GM12892 (cell line): ENCODE data around the gene CDC14B.

Experiments
- DNase-seq: peaks from one replicate; pipeline ENCODE4 v3.0.0; 2011; ENCODE audit not compliant: insufficient read length
- FAIRE-seq: peaks from 2 replicates; lab custom pipeline; 2011; peaks lifted over from hg19 to GRCh38; lab: Jason Lieb, UNC
- POLR2A ChIP-seq: IDR thresholded peaks from 2 replicates; pipeline ENCODE4 v1.6.1; 2011; ENCODE audit warnings: low read depth, low read length, control low read depth
- POLR2AphosphoS5 ChIP-seq: IDR thresholded peaks from 2 replicates; pipeline ENCODE4 v1.6.1; 2011; ENCODE audit warnings: low read depth, low read length, control low read depth
- TAF1 ChIP-seq: IDR thresholded peaks from 2 replicates; pipeline ENCODE4 v1.6.1; 2011; ENCODE audit warnings: low read depth, mild to moderate bottlenecking, control low read depth, low read length, borderline replicate concordance

CDC14B gene

DNA sequence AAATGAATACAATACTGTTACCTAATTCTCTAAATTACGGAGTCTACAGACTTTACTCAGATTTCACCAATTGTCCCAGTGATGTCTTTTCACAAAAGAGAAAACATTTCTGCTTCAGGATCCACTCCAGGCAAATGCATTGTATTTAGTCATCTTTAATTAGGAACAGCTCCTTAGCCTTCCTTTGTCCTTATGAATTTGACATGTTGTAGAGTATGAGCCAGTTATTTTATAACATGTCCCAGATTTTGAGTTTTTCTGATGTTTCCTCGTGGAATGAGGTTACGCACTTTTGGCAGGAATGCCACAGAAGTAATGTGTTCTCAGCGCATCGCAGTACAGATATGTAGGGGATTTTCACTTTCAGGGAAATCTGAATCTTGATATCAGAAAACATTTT, 159.2 kb downstream of the CDC14B start:
- FAIRE-seq, result no peak
- no peak for TF ChIP-seq POLR2A
- no peak for TF ChIP-seq TAF1
- no peak for TF ChIP-seq POLR2AphosphoS5
- DNase-seq, result no peak

- TF ChIP-seq POLR2A, result no peak
- no peak for TF ChIP-seq POLR2AphosphoS5
- no peak for TF ChIP-seq TAF1
- FAIRE-seq (no peak), DNase-seq (no peak)
These were observed 160.2 kb downstream of the CDC14B start for GRCh38 chr9:96459268-96460007.

- DNase-seq, result no peak
- no peak for TF ChIP-seq POLR2A
- no peak for TF ChIP-seq POLR2AphosphoS5
- TF ChIP-seq TAF1, result no peak
- no peak for FAIRE-seq
These were observed 161.4 kb downstream of the CDC14B start for GRCh38 chr9:96458226-96458625.

DNA sequence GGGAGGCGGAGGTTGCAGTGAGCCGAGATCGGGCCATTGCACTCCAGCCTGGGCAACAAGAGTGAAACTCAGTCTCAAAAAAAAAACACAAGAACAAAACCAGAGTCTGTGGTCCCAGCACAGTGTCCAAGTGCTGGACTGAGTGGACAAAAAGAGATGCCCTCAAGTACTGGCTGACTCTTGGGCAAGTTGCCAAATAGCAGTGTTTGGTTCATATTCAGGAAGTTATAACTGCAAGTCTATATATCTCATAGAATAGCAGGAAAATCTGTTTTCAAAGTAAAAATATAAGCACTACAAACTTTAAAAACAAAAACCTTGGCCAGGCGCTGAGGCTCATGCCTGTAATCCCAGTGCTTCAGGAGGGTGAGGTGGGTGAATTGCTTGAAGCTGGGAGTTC, 162.4 kb downstream of the CDC14B start:
- no peak for FAIRE-seq
- no peak for TF ChIP-seq TAF1
- TF ChIP-seq POLR2AphosphoS5, result no peak
- TF ChIP-seq POLR2A, result no peak
- no peak for DNase-seq

DNA sequence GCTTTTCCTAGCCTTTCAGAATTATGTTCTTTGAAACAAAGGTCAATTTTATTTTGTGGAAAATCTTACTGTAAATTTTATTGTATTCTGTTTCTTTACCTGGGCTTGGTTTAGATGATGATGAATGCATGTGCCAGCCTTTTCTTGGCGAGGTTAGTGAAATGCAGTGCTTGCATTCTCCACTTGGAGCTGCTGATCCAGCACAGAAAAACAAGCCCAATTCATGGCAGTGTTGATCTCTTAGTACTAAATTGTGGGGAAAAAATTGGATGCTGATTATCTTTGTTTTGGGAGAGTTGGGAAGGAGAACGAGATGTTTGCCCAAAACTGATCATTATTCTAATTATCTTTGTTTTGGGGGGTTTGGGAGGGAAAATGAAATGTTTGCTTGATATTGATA, 166.0 kb downstream of the CDC14B start:
- DNase-seq (no peak), FAIRE-seq (no peak)
- TF ChIP-seq TAF1 (no peak), POLR2A (no peak)

DNA sequence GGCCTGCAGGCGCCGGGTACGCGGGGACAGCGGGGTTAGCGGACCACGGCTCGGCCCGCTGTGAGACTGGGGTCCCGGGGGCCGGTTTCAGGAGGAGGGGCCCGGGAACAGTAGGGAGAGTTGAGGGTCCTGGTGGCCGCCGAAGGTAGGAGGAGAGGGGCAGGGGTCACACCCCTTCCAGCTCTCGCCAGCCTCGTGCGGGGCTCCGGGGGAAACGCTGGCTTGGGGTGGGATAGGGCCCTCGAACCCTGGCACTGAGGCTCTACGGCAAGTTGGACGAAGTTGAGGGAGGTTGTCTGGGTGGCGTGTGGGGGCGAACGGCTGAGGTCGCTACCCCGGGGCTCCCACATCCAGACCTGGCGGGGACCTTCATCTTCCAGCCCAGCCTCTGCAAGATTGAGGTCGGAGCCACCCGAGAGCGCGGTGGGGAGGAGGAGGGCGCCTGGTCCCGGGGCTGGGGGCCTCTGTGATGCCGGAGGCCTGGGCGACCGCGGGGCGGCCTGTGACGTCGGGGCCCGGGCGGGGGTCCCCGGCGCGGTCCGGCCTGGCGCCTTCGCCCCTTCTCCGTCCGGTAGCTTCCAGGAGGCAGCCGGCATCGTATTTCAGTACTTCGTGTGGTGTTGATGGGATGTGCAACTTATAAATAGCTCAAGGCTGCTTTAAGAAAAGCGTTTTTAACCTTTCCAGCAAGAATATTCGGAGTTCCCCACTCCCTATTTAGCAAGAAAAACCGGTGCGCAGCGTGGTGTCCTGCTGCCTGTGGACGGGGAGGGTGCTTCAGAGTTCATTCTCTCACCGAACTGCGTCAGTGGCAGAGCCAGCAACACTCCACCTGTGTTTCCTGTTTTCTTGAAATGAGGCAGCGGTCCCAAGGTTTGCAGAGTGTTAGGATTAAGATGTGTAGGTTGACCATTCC, 168.8 kb downstream of the CDC14B start:
- FAIRE-seq (peak; percentile 14), DNase-seq (peak; percentile 24)
- no peak for TF ChIP-seq POLR2AphosphoS5
- no peak for TF ChIP-seq POLR2A
- no peak for TF ChIP-seq TAF1
